Panc1 (cell line): ENCODE measurements around the gene LYPD6B.

Source experiments
- POLR2AphosphoS5 ChIP-seq: IDR thresholded peaks from 2 replicates; pipeline ENCODE4 v1.6.1; 2012; ENCODE audit warnings: mild to moderate bottlenecking, low read depth, low read length, moderate library complexity
- TCF7L2 ChIP-seq: IDR thresholded peaks from 2 replicates; pipeline ENCODE4 v1.6.1; 2011; ENCODE audit warnings: mild to moderate bottlenecking, low read depth, low read length, inconsistent platforms
- TF ChIP-seq, protein P1 (sequence below): fragments of 450-650 bp; IDR thresholded peaks from 2 replicates; pipeline ENCODE4 v1.5.1; 2017; ENCODE audit warnings: mild to moderate bottlenecking
- TF ChIP-seq, protein P2 (sequence below), 2 experiments: IDR thresholded peaks; 2 replicates each; pipeline ENCODE4 v1.6.1; 2011 to 2012; ENCODE audit warnings: low read depth in 2 of 2, control low read depth in 1 of 2, low read length in 1 of 2, mild to moderate bottlenecking in 1 of 2, moderate library complexity in 1 of 2; ENCODE audit not compliant: insufficient read depth in 1 of 2

DNA sequence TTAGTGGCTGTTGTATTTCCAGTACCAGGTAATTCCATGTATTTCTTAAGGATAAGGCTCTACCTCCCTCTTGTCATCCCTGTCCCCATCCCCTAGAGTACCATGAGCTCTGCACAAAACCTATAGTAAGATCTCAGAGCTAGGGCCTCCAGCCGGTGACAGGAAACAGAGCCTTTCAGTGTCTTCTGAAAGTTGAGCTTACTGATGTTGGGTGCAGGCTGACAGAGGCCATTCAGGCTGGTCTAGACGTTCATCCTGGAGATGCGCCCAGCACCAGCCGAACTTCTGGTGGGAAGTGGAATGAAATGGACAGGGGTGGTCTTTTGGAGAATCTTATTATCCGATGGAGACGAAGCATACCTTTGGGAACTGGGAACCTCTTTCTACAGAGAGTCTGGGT, 16.7 kb upstream of the LYPD6B start:
- TF ChIP-seq, protein P1, sequence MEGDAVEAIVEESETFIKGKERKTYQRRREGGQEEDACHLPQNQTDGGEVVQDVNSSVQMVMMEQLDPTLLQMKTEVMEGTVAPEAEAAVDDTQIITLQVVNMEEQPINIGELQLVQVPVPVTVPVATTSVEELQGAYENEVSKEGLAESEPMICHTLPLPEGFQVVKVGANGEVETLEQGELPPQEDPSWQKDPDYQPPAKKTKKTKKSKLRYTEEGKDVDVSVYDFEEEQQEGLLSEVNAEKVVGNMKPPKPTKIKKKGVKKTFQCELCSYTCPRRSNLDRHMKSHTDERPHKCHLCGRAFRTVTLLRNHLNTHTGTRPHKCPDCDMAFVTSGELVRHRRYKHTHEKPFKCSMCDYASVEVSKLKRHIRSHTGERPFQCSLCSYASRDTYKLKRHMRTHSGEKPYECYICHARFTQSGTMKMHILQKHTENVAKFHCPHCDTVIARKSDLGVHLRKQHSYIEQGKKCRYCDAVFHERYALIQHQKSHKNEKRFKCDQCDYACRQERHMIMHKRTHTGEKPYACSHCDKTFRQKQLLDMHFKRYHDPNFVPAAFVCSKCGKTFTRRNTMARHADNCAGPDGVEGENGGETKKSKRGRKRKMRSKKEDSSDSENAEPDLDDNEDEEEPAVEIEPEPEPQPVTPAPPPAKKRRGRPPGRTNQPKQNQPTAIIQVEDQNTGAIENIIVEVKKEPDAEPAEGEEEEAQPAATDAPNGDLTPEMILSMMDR, result no peak
- TF ChIP-seq, protein P2, sequence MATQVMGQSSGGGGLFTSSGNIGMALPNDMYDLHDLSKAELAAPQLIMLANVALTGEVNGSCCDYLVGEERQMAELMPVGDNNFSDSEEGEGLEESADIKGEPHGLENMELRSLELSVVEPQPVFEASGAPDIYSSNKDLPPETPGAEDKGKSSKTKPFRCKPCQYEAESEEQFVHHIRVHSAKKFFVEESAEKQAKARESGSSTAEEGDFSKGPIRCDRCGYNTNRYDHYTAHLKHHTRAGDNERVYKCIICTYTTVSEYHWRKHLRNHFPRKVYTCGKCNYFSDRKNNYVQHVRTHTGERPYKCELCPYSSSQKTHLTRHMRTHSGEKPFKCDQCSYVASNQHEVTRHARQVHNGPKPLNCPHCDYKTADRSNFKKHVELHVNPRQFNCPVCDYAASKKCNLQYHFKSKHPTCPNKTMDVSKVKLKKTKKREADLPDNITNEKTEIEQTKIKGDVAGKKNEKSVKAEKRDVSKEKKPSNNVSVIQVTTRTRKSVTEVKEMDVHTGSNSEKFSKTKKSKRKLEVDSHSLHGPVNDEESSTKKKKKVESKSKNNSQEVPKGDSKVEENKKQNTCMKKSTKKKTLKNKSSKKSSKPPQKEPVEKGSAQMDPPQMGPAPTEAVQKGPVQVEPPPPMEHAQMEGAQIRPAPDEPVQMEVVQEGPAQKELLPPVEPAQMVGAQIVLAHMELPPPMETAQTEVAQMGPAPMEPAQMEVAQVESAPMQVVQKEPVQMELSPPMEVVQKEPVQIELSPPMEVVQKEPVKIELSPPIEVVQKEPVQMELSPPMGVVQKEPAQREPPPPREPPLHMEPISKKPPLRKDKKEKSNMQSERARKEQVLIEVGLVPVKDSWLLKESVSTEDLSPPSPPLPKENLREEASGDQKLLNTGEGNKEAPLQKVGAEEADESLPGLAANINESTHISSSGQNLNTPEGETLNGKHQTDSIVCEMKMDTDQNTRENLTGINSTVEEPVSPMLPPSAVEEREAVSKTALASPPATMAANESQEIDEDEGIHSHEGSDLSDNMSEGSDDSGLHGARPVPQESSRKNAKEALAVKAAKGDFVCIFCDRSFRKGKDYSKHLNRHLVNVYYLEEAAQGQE (IDR thresholded peaks at IDR 0.05; ENCODE audit: insufficient read depth in 1 of 2, low read depth in 2 of 2, low read length in 1 of 2), result no peak
- TF ChIP-seq POLR2AphosphoS5, result no peak
- no peak for TF ChIP-seq TCF7L2
